Astrocyte (in vitro differentiated cells and primary cell): Measurements from ENCODE around the gene LCE3B. TPM values are rescaled to one million over a fixed set of nuclear protein-coding genes. Genes with fewer than 3 reads are reported as not detected.

Source experiments
- DNase-seq: peaks from one replicate; pipeline ENCODE4 v3.0.0-alpha.2; 2010; ENCODE audit warnings: low read depth
- FAIRE-seq: peaks from 2 replicates; lab custom pipeline; 2011; peaks lifted over from hg19 to GRCh38; lab: Jason Lieb, UNC
- H2AFZ ChIP-seq: 2 replicates; pipeline ENCODE4 v1.6.0; 2012; ENCODE audit warnings: low read depth, low read length, inconsistent platforms
- H3K27ac ChIP-seq: 2 replicates; pipeline ENCODE4 v1.5.1; 2011; ENCODE audit warnings: low read depth, low read length, inconsistent platforms
- H3K27me3 ChIP-seq: 2 replicates; pipeline ENCODE4 v1.6.0; 2011; ENCODE audit warnings: low read length, inconsistent platforms; ENCODE audit not compliant: insufficient read depth
- H3K36me3 ChIP-seq: 2 replicates; pipeline ENCODE4 v1.5.1; 2011; ENCODE audit warnings: low read length, inconsistent platforms; ENCODE audit not compliant: insufficient read depth
- H3K4me1 ChIP-seq: 2 replicates; pipeline ENCODE4 v1.5.1; 2011; ENCODE audit warnings: low read length, inconsistent platforms; ENCODE audit not compliant: insufficient read depth
- H3K4me2 ChIP-seq: 2 replicates; pipeline ENCODE4 v1.6.0; 2012; ENCODE audit warnings: low read length, inconsistent platforms
- H3K4me3 ChIP-seq: 2 replicates; pipeline ENCODE4 v1.5.1; 2011; ENCODE audit warnings: low read depth, mild to moderate bottlenecking, low read length, inconsistent platforms; ENCODE audit not compliant: insufficient read depth
- H3K79me2 ChIP-seq: 2 replicates; pipeline ENCODE4 v1.6.0; 2012; ENCODE audit warnings: mild to moderate bottlenecking, low read length, inconsistent platforms; ENCODE audit not compliant: insufficient read depth
- H3K9ac ChIP-seq: 2 replicates; pipeline ENCODE4 v1.6.0; 2012; ENCODE audit warnings: mild to moderate bottlenecking, low read length, inconsistent platforms
- H3K9me3 ChIP-seq: 2 replicates; pipeline ENCODE4 v1.5.1; 2012; ENCODE audit warnings: low read depth, mild to moderate bottlenecking, low read length, inconsistent platforms; ENCODE audit not compliant: insufficient read depth
- H4K20me1 ChIP-seq: 2 replicates; pipeline ENCODE4 v1.6.0; 2012; ENCODE audit warnings: low read length, inconsistent platforms; ENCODE audit not compliant: insufficient read depth
- H3K27ac Mint-ChIP-seq: one replicate; pipeline ENCODE4 v1.8.0; 2021; ENCODE audit warnings: mild to moderate bottlenecking, mixed read lengths; ENCODE audit not compliant: unreplicated experiment
- H3K27me3 Mint-ChIP-seq: one replicate; pipeline ENCODE4 v1.8.0; 2021; ENCODE audit warnings: low read depth, mixed read lengths; ENCODE audit not compliant: unreplicated experiment
- H3K36me3 Mint-ChIP-seq: one replicate; pipeline ENCODE4 v1.8.0; 2021; ENCODE audit warnings: low read depth, mixed read lengths; ENCODE audit not compliant: unreplicated experiment
- H3K4me1 Mint-ChIP-seq: one replicate; pipeline ENCODE4 v1.8.0; 2021; ENCODE audit warnings: low read depth, mixed read lengths; ENCODE audit not compliant: unreplicated experiment
- H3K4me3 Mint-ChIP-seq: one replicate; pipeline ENCODE4 v1.8.0; 2021; ENCODE audit warnings: mild to moderate bottlenecking, moderate library complexity, mixed read lengths; ENCODE audit not compliant: unreplicated experiment
- H3K9me3 Mint-ChIP-seq: one replicate; pipeline ENCODE4 v1.8.0; 2021; ENCODE audit warnings: mild to moderate bottlenecking, mixed read lengths; ENCODE audit not compliant: unreplicated experiment
- EZH2 ChIP-seq: IDR thresholded peaks from 2 replicates; pipeline ENCODE4 v1.6.1; 2012; ENCODE audit warnings: mild to moderate bottlenecking, low read length, inconsistent platforms; ENCODE audit not compliant: insufficient read depth
- total RNA-seq: library from RNA; stranded (reverse); gene quantifications from 2 replicates; pipeline ENCODE4 v1.2.1, GENCODE V29; 2021
- TF ChIP-seq, protein P1 (sequence below): IDR thresholded peaks from 2 replicates; pipeline ENCODE4 v1.5.1; 2011; ENCODE audit warnings: low read depth, mild to moderate bottlenecking, inconsistent platforms, low read length, moderate library complexity; ENCODE audit not compliant: insufficient read depth

The LCE3B gene
- total RNA-seq, 1 donor from 2014 or later: not detected

- no peaks in the 10 kb centered on the region for H3K27me3 ChIP-seq
- no peaks in the 10 kb centered on the region for H3K79me2 ChIP-seq
- no peak for TF ChIP-seq EZH2
- TF ChIP-seq, protein P1, sequence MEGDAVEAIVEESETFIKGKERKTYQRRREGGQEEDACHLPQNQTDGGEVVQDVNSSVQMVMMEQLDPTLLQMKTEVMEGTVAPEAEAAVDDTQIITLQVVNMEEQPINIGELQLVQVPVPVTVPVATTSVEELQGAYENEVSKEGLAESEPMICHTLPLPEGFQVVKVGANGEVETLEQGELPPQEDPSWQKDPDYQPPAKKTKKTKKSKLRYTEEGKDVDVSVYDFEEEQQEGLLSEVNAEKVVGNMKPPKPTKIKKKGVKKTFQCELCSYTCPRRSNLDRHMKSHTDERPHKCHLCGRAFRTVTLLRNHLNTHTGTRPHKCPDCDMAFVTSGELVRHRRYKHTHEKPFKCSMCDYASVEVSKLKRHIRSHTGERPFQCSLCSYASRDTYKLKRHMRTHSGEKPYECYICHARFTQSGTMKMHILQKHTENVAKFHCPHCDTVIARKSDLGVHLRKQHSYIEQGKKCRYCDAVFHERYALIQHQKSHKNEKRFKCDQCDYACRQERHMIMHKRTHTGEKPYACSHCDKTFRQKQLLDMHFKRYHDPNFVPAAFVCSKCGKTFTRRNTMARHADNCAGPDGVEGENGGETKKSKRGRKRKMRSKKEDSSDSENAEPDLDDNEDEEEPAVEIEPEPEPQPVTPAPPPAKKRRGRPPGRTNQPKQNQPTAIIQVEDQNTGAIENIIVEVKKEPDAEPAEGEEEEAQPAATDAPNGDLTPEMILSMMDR: no peak
- H3K9me3 Mint-ChIP-seq: peaks cover 3% of the 10 kb centered on the region
- no peaks in the 10 kb centered on the region for H3K9me3 ChIP-seq
- H3K4me3 ChIP-seq: no peak overlapping the region
- no peaks in the 10 kb centered on the region for H3K36me3 Mint-ChIP-seq
- no peak overlapping the region for H3K4me2 ChIP-seq
- H3K4me1 Mint-ChIP-seq: no peaks in the 10 kb centered on the region
- H2AFZ ChIP-seq: no peak overlapping the region
- DNase-seq (no peak), FAIRE-seq (no peak)
- no peaks in the 10 kb centered on the region for H4K20me1 ChIP-seq
- H3K27ac ChIP-seq: no peak overlapping the region
- no peaks in the 10 kb centered on the region for H3K4me1 ChIP-seq
- H3K9ac ChIP-seq: no peak overlapping the region
- H3K27me3 Mint-ChIP-seq: peaks cover 22% of the 10 kb centered on the region
- H3K36me3 ChIP-seq: no peaks in the 10 kb centered on the region
- H3K27ac Mint-ChIP-seq: no peak overlapping the region
- no peak overlapping the region for H3K4me3 Mint-ChIP-seq
These were observed 17.0 kb downstream of the LCE3B start for GRCh38 chr1:152630596-152630995.

GRCh38 chr1:152640351-152640750 lies 26.7 kb downstream of the LCE3B start:
- H3K79me2 ChIP-seq: no peaks in the 10 kb centered on the region
- no peak for FAIRE-seq
- H3K36me3 Mint-ChIP-seq: no peaks in the 10 kb centered on the region
- H3K27ac Mint-ChIP-seq: no peak overlapping the region
- H3K4me1 ChIP-seq: no peaks in the 10 kb centered on the region
- no peak for DNase-seq
- no peaks in the 10 kb centered on the region for H3K9me3 ChIP-seq
- peaks cover 13% of the 10 kb centered on the region for H3K27me3 Mint-ChIP-seq
- H3K27ac ChIP-seq: no peak overlapping the region
- H3K9me3 Mint-ChIP-seq: peaks cover 4% of the 10 kb centered on the region
- H3K27me3 ChIP-seq: no peaks in the 10 kb centered on the region
- H3K4me2 ChIP-seq: no peak overlapping the region
- H3K4me1 Mint-ChIP-seq: no peaks in the 10 kb centered on the region
- H3K36me3 ChIP-seq: no peaks in the 10 kb centered on the region
- no peak overlapping the region for H3K9ac ChIP-seq
- H4K20me1 ChIP-seq: no peaks in the 10 kb centered on the region
- no peak overlapping the region for H2AFZ ChIP-seq
- TF ChIP-seq, protein P1: no peak
- no peak for TF ChIP-seq EZH2
- no peak overlapping the region for H3K4me3 ChIP-seq
- no peak overlapping the region for H3K4me3 Mint-ChIP-seq

- H3K36me3 ChIP-seq: no peaks in the 10 kb centered on the region
- no peaks in the 10 kb centered on the region for H4K20me1 ChIP-seq
- no peaks in the 10 kb centered on the region for H3K9me3 ChIP-seq
- no peak overlapping the region for H3K4me2 ChIP-seq
- TF ChIP-seq, protein P1: no peak
- H3K36me3 Mint-ChIP-seq: no peaks in the 10 kb centered on the region
- H3K79me2 ChIP-seq: no peaks in the 10 kb centered on the region
- no peak overlapping the region for H3K27ac ChIP-seq
- H2AFZ ChIP-seq: no peak overlapping the region
- no peak overlapping the region for H3K4me3 Mint-ChIP-seq
- H3K27ac Mint-ChIP-seq: no peak overlapping the region
- FAIRE-seq (no peak), DNase-seq (no peak)
- no peak overlapping the region for H3K9ac ChIP-seq
- no peaks in the 10 kb centered on the region for H3K27me3 ChIP-seq
- H3K27me3 Mint-ChIP-seq: peaks cover 13% of the 10 kb centered on the region
- no peaks in the 10 kb centered on the region for H3K4me1 Mint-ChIP-seq
- peaks cover 2% of the 10 kb centered on the region for H3K9me3 Mint-ChIP-seq
- no peaks in the 10 kb centered on the region for H3K4me1 ChIP-seq
- no peak overlapping the region for H3K4me3 ChIP-seq
These were observed 30.3 kb downstream of the LCE3B start for GRCh38 chr1:152643945-152644344.
